HEK293 (cell line): ENCODE results near the gene PLS1.

Source experiments
- KLF1 ChIP-seq: fragments of 450-650 bp; formaldehyde crosslinking; IDR thresholded peaks from 2 replicates; pipeline ENCODE4 v1.5.1; 2016; ENCODE audit warnings: missing biosample characterization, missing genetic modification characterization
- KLF16 ChIP-seq: fragments of 450-650 bp; formaldehyde crosslinking; IDR thresholded peaks from 2 replicates; pipeline ENCODE4 v1.5.1; 2017; ENCODE audit warnings: missing biosample characterization, missing genetic modification characterization
- KLF7 ChIP-seq: fragments of 450-650 bp; formaldehyde crosslinking; IDR thresholded peaks from 2 replicates; pipeline ENCODE4 v1.5.1; 2016; ENCODE audit warnings: missing biosample characterization, missing genetic modification characterization, borderline replicate concordance
- PBX3 ChIP-seq: sonication (generic); formaldehyde crosslinking; IDR thresholded peaks from 2 replicates; pipeline ENCODE4 v1.8.1; 2022; ENCODE audit warnings: mild to moderate bottlenecking, moderate library complexity, missing genetic modification reagents
- REPIN1 ChIP-seq: fragments of 450-650 bp; formaldehyde crosslinking; IDR thresholded peaks from 2 replicates; pipeline ENCODE4 v1.5.1; 2017; ENCODE audit warnings: missing biosample characterization, missing genetic modification characterization, low read depth
- SP3 ChIP-seq: fragments of 450-650 bp; formaldehyde crosslinking; IDR thresholded peaks from 2 replicates; pipeline ENCODE4 v1.5.1; 2016; ENCODE audit warnings: missing biosample characterization, missing genetic modification characterization
- SP7 ChIP-seq: fragments of 450-650 bp; formaldehyde crosslinking; IDR thresholded peaks from 2 replicates; pipeline ENCODE4 v1.5.1; 2016; ENCODE audit warnings: missing biosample characterization, missing genetic modification characterization
- WT1 ChIP-seq: fragments of 450-650 bp; formaldehyde crosslinking; IDR thresholded peaks from 2 replicates; pipeline ENCODE4 v1.5.1; 2016; ENCODE audit warnings: missing biosample characterization, missing genetic modification characterization
- ZBTB20 ChIP-seq: fragments of 450-650 bp; formaldehyde crosslinking; IDR thresholded peaks from 2 replicates; pipeline ENCODE4 v1.5.1; 2016; ENCODE audit warnings: missing biosample characterization, missing genetic modification characterization
- ZBTB8A ChIP-seq: fragments of 450-650 bp; formaldehyde crosslinking; IDR thresholded peaks from 2 replicates; pipeline ENCODE4 v1.5.1; 2016; ENCODE audit warnings: missing biosample characterization, missing genetic modification characterization
- ZFP3 ChIP-seq: fragments of 450-650 bp; formaldehyde crosslinking; IDR thresholded peaks from 2 replicates; pipeline ENCODE4 v1.5.1; 2016; ENCODE audit warnings: low read depth, missing biosample characterization, missing genetic modification characterization
- ZNF10 ChIP-seq: fragments of 450-650 bp; formaldehyde crosslinking; IDR thresholded peaks from 2 replicates; pipeline ENCODE4 v1.5.1; 2017; ENCODE audit warnings: missing biosample characterization, missing genetic modification characterization
- ZNF23 ChIP-seq: fragments of 450-650 bp; formaldehyde crosslinking; IDR thresholded peaks from 2 replicates; pipeline ENCODE4 v1.5.1; 2016; ENCODE audit warnings: missing biosample characterization, missing genetic modification characterization, borderline replicate concordance
- ZNF239 ChIP-seq: fragments of 450-650 bp; formaldehyde crosslinking; IDR thresholded peaks from 2 replicates; pipeline ENCODE4 v1.5.1; 2016; ENCODE audit warnings: missing biosample characterization, missing genetic modification characterization
- ZNF24 ChIP-seq: fragments of 450-650 bp; formaldehyde crosslinking; IDR thresholded peaks from 2 replicates; pipeline ENCODE4 v1.5.1; 2016; ENCODE audit warnings: missing biosample characterization, missing genetic modification characterization
- ZNF248 ChIP-seq: fragments of 450-650 bp; formaldehyde crosslinking; IDR thresholded peaks from 2 replicates; pipeline ENCODE4 v1.5.1; 2017; ENCODE audit warnings: missing biosample characterization, missing genetic modification characterization
- ZNF302 ChIP-seq: fragments of 450-650 bp; formaldehyde crosslinking; IDR thresholded peaks from 2 replicates; pipeline ENCODE4 v1.5.1; 2016; ENCODE audit warnings: missing biosample characterization, missing genetic modification characterization, low read depth
- ZNF324 ChIP-seq: fragments of 450-650 bp; formaldehyde crosslinking; IDR thresholded peaks from 2 replicates; pipeline ENCODE4 v1.5.1; 2016; ENCODE audit warnings: missing biosample characterization, missing genetic modification characterization
- ZNF335 ChIP-seq: fragments of 450-650 bp; formaldehyde crosslinking; conservative IDR thresholded peaks from 2 replicates; pipeline ENCODE4 v1.5.1; 2016; ENCODE audit warnings: missing biosample characterization, missing genetic modification characterization
- ZNF366 ChIP-seq: fragments of 450-650 bp; formaldehyde crosslinking; conservative IDR thresholded peaks from 2 replicates; pipeline ENCODE4 v1.5.1; 2016; ENCODE audit warnings: missing biosample characterization, missing genetic modification characterization
- ZNF433 ChIP-seq: fragments of 450-650 bp; formaldehyde crosslinking; IDR thresholded peaks from 2 replicates; pipeline ENCODE4 v1.5.1; 2016; ENCODE audit warnings: missing biosample characterization, missing genetic modification characterization, low read depth
- ZNF501 ChIP-seq: fragments of 450-650 bp; formaldehyde crosslinking; IDR thresholded peaks from 2 replicates; pipeline ENCODE4 v1.5.1; 2016; ENCODE audit warnings: missing biosample characterization, missing genetic modification characterization
- ZNF514 ChIP-seq: fragments of 450-650 bp; formaldehyde crosslinking; IDR thresholded peaks from 2 replicates; pipeline ENCODE4 v1.5.1; 2016; ENCODE audit warnings: missing biosample characterization, missing genetic modification characterization
- ZNF549 ChIP-seq: fragments of 450-650 bp; IDR thresholded peaks from 2 replicates; pipeline ENCODE4 v1.5.1; 2018; ENCODE audit warnings: missing biosample characterization, missing genetic modification characterization, mild to moderate bottlenecking, inconsistent platforms, moderate library complexity
- ZNF571 ChIP-seq: fragments of 450-650 bp; formaldehyde crosslinking; IDR thresholded peaks from 2 replicates; pipeline ENCODE4 v1.5.0; 2017; ENCODE audit warnings: missing biosample characterization, missing genetic modification characterization
- ZNF621 ChIP-seq: fragments of 450-650 bp; formaldehyde crosslinking; IDR thresholded peaks from 2 replicates; pipeline ENCODE4 v1.5.1; 2017; ENCODE audit warnings: missing biosample characterization, missing genetic modification characterization
- ZNF629 ChIP-seq: fragments of 450-650 bp; formaldehyde crosslinking; IDR thresholded peaks from 2 replicates; pipeline ENCODE4 v1.5.1; 2017; ENCODE audit warnings: missing biosample characterization, missing genetic modification characterization
- ZNF76 ChIP-seq: fragments of 450-650 bp; formaldehyde crosslinking; IDR thresholded peaks from 2 replicates; pipeline ENCODE4; 2016; ENCODE audit warnings: low read depth, missing biosample characterization, missing genetic modification characterization, borderline replicate concordance
- ZNF785 ChIP-seq: fragments of 450-650 bp; formaldehyde crosslinking; IDR thresholded peaks from 2 replicates; pipeline ENCODE4 v1.5.1; 2016; ENCODE audit warnings: missing biosample characterization, missing genetic modification characterization
- ZNF837 ChIP-seq: fragments of 450-650 bp; formaldehyde crosslinking; IDR thresholded peaks from 2 replicates; pipeline ENCODE4 v1.5.1; 2016; ENCODE audit warnings: missing biosample characterization, missing genetic modification characterization
- ZXDB ChIP-seq: fragments of 450-650 bp; formaldehyde crosslinking; IDR thresholded peaks from 2 replicates; pipeline ENCODE4 v1.5.1; 2016; ENCODE audit warnings: missing biosample characterization, missing genetic modification characterization
- TF ChIP-seq, protein P1 (sequence below): fragments of 450-650 bp; formaldehyde crosslinking; IDR thresholded peaks from 2 replicates; pipeline ENCODE4 v1.5.1; 2017; ENCODE audit warnings: missing biosample characterization, missing genetic modification characterization
- TF ChIP-seq, protein P2 (sequence below): fragments of 450-650 bp; formaldehyde crosslinking; IDR thresholded peaks from 2 replicates; pipeline ENCODE4 v1.5.1; 2017; ENCODE audit warnings: missing biosample characterization, missing genetic modification characterization
- TF ChIP-seq, protein P3 (sequence below): fragments of 450-650 bp; formaldehyde crosslinking; IDR thresholded peaks from 2 replicates; pipeline ENCODE4 v1.5.1; 2016; ENCODE audit warnings: missing biosample characterization, missing genetic modification characterization, borderline replicate concordance

Gene PLS1

GRCh38 chr3:142647856-142648255 is 51.7 kb downstream of the PLS1 start (continued):
- TF ChIP-seq ZNF621 (tag by site-specific recombination) (no peak), SP3 (tag by site-specific recombination) (no peak), ZBTB20 (no peak), ZNF10 (tag by site-specific recombination) (no peak), KLF1 (tag by site-specific recombination) (no peak), ZBTB8A (no peak), ZFP3 (tag by site-specific recombination) (no peak), ZNF501 (tag by site-specific recombination) (no peak), ZNF302 (tag by site-specific recombination) (no peak), ZNF549 (tag by site-specific recombination) (no peak), ZNF23 (tag by site-specific recombination) (no peak), REPIN1 (tag by site-specific recombination) (no peak), KLF7 (tag by site-specific recombination) (no peak), ZXDB (no peak), ZNF785 (tag by site-specific recombination) (no peak), ZNF248 (tag by site-specific recombination) (no peak), ZNF24 (tag by site-specific recombination) (no peak), ZNF571 (tag by site-specific recombination) (no peak), ZNF629 (tag by site-specific recombination) (0 out of 2 replicates have a peak, but pooled peaks have one; percentile 29), ZNF837 (tag by site-specific recombination) (no peak), ZNF366 (tag by site-specific recombination) (peak; percentile 38), ZNF433 (no peak), WT1 (peak; percentile 85), ZNF76 (tag by site-specific recombination) (no peak), SP7 (0 out of 2 replicates have a peak, but pooled peaks have one; percentile 19), ZNF324 (tag by site-specific recombination) (no peak), KLF16 (tag by site-specific recombination) (no peak), ZNF335 (tag by site-specific recombination) (no peak), PBX3 (CRISPR knock-in tag) (no peak), ZNF239 (tag by site-specific recombination) (no peak), ZNF514 (tag by site-specific recombination) (no peak)
- TF ChIP-seq, protein P1, sequence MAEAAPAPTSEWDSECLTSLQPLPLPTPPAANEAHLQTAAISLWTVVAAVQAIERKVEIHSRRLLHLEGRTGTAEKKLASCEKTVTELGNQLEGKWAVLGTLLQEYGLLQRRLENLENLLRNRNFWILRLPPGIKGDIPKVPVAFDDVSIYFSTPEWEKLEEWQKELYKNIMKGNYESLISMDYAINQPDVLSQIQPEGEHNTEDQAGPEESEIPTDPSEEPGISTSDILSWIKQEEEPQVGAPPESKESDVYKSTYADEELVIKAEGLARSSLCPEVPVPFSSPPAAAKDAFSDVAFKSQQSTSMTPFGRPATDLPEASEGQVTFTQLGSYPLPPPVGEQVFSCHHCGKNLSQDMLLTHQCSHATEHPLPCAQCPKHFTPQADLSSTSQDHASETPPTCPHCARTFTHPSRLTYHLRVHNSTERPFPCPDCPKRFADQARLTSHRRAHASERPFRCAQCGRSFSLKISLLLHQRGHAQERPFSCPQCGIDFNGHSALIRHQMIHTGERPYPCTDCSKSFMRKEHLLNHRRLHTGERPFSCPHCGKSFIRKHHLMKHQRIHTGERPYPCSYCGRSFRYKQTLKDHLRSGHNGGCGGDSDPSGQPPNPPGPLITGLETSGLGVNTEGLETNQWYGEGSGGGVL (tag by site-specific recombination) = peak; percentile 16; the same call in 1 of the 2 replicates
- TF ChIP-seq, protein P2, sequence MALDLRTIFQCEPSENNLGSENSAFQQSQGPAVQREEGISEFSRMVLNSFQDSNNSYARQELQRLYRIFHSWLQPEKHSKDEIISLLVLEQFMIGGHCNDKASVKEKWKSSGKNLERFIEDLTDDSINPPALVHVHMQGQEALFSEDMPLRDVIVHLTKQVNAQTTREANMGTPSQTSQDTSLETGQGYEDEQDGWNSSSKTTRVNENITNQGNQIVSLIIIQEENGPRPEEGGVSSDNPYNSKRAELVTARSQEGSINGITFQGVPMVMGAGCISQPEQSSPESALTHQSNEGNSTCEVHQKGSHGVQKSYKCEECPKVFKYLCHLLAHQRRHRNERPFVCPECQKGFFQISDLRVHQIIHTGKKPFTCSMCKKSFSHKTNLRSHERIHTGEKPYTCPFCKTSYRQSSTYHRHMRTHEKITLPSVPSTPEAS = no peak
- TF ChIP-seq, protein P3, sequence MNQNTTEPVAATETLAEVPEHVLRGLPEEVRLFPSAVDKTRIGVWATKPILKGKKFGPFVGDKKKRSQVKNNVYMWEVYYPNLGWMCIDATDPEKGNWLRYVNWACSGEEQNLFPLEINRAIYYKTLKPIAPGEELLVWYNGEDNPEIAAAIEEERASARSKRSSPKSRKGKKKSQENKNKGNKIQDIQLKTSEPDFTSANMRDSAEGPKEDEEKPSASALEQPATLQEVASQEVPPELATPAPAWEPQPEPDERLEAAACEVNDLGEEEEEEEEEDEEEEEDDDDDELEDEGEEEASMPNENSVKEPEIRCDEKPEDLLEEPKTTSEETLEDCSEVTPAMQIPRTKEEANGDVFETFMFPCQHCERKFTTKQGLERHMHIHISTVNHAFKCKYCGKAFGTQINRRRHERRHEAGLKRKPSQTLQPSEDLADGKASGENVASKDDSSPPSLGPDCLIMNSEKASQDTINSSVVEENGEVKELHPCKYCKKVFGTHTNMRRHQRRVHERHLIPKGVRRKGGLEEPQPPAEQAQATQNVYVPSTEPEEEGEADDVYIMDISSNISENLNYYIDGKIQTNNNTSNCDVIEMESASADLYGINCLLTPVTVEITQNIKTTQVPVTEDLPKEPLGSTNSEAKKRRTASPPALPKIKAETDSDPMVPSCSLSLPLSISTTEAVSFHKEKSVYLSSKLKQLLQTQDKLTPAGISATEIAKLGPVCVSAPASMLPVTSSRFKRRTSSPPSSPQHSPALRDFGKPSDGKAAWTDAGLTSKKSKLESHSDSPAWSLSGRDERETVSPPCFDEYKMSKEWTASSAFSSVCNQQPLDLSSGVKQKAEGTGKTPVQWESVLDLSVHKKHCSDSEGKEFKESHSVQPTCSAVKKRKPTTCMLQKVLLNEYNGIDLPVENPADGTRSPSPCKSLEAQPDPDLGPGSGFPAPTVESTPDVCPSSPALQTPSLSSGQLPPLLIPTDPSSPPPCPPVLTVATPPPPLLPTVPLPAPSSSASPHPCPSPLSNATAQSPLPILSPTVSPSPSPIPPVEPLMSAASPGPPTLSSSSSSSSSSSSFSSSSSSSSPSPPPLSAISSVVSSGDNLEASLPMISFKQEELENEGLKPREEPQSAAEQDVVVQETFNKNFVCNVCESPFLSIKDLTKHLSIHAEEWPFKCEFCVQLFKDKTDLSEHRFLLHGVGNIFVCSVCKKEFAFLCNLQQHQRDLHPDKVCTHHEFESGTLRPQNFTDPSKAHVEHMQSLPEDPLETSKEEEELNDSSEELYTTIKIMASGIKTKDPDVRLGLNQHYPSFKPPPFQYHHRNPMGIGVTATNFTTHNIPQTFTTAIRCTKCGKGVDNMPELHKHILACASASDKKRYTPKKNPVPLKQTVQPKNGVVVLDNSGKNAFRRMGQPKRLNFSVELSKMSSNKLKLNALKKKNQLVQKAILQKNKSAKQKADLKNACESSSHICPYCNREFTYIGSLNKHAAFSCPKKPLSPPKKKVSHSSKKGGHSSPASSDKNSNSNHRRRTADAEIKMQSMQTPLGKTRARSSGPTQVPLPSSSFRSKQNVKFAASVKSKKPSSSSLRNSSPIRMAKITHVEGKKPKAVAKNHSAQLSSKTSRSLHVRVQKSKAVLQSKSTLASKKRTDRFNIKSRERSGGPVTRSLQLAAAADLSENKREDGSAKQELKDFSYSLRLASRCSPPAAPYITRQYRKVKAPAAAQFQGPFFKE (tag by site-specific recombination) = no peak
